GM12878 (cell line): Measurements from ENCODE around the gene TBC1D19. TPM values are rescaled to one million over a fixed set of nuclear protein-coding genes. Genes with fewer than 3 reads are reported as not detected.

Experiments used
- ATAC-seq: fragments of 200-7000 bp; cut with Tn5 transposase; 3 replicates; pipeline ENCODE4 v1.9.1; 2020; ENCODE audit warnings: mild to moderate bottlenecking, moderate library complexity
- BruUV-seq: library from RNA; stranded (reverse); fragments of 400-500 nt; replicated peaks from 2 replicates; lab custom pipeline; 2021; lab: Mats Ljungman, UMichigan
- CTCF ChIA-PET: fragments of 300-600 bp; sonication (Branson Sonifier 250); formaldehyde crosslinking; extraction: SDS; loops from one replicate; lab custom pipeline; 2021; ENCODE audit warnings: inconsistent platforms; lab: Yijun Ruan, JAX
- POLR2A ChIA-PET: fragments of 350-600 bp; formaldehyde crosslinking; extraction: SDS; loops from one replicate; lab custom pipeline; 2021; ENCODE audit warnings: inconsistent platforms; lab: Charles Lee
- RAD21 ChIA-PET: fragments of 300-600 bp; sonication (Branson Sonifier 250); formaldehyde crosslinking; loops from one replicate; lab custom pipeline; 2023; ENCODE audit warnings: antibody characterized with exemption; ENCODE audit not compliant: unreplicated experiment; lab: Charles Lee
- SMC1A ChIA-PET: fragments of 300-600 bp; sonication (Branson Sonifier 250); formaldehyde crosslinking; loops from one replicate; lab custom pipeline; 2023; ENCODE audit not compliant: unreplicated experiment, uncharacterized antibody; lab: Charles Lee
- DNase-seq: peaks from one replicate; pipeline ENCODE4 v3.0.0-alpha.2; 2011; ENCODE audit warnings: low read depth, low spot score
- FAIRE-seq: peaks from 3 replicates; lab custom pipeline; 2011; peaks lifted over from hg19 to GRCh38; lab: Jason Lieb, UNC
- H2AFZ ChIP-seq: 2 replicates; pipeline ENCODE4 v1.6.0; 2011; ENCODE audit warnings: low read depth, low read length, control low read depth; ENCODE audit not compliant: control insufficient read depth
- H3K27ac ChIP-seq: 2 replicates; pipeline ENCODE4 v1.5.1; 2011; ENCODE audit warnings: control low read depth; ENCODE audit not compliant: control insufficient read depth, insufficient read depth
- H3K27me3 ChIP-seq, 2 experiments: replicated peaks in 1 of 2; 2 replicates each; pipeline versions ENCODE4 v1.6.0 to v1.6.1; 2011; ENCODE audit warnings: low read length in 1 of 2; ENCODE audit not compliant: control insufficient read depth in 2 of 2, insufficient read depth in 2 of 2
- H3K36me3 ChIP-seq, 2 experiments: 2 replicates each; pipeline ENCODE4 v1.5.1; 2011; ENCODE audit warnings: low read length in 1 of 2; ENCODE audit not compliant: control insufficient read depth in 2 of 2, insufficient read depth in 2 of 2
- H3K4me1 ChIP-seq: 2 replicates; pipeline ENCODE4 v1.6.1; 2011; ENCODE audit warnings: mild to moderate bottlenecking, low read length, moderate library complexity, mixed read lengths; ENCODE audit not compliant: control insufficient read depth, insufficient read depth
- H3K4me2 ChIP-seq: 2 replicates; pipeline ENCODE4 v1.6.0; 2011; ENCODE audit warnings: control low read depth; ENCODE audit not compliant: control insufficient read depth, insufficient read depth
- H3K4me3 ChIP-seq: fragments of 200-600 bp; sonication (generic); 2 replicates; pipeline ENCODE4 v1.5.1; 2016
- H3K79me2 ChIP-seq: 2 replicates; pipeline ENCODE4 v1.6.0; 2011; ENCODE audit warnings: low read length; ENCODE audit not compliant: control insufficient read depth, insufficient read depth
- H3K9ac ChIP-seq: 2 replicates; pipeline ENCODE4 v1.8.0; 2011; ENCODE audit warnings: low read length, control low read depth, mixed read lengths; ENCODE audit not compliant: control insufficient read depth, insufficient read depth
- H3K9me3 ChIP-seq: replicated peaks from 3 replicates; pipeline ENCODE4 v1.5.1; 2011; ENCODE audit warnings: mild to moderate bottlenecking, low read length; ENCODE audit not compliant: control insufficient read depth, insufficient read depth
- H4K20me1 ChIP-seq: 2 replicates; pipeline ENCODE4 v1.6.0; 2011; ENCODE audit not compliant: control insufficient read depth, insufficient read depth
- ATF7 ChIP-seq: fragments of 450-650 bp; IDR thresholded peaks from 2 replicates; pipeline ENCODE4 v1.6.1; 2016; ENCODE audit warnings: low read depth, mild to moderate bottlenecking
- CHD4 ChIP-seq: fragments of 200-600 bp; sonication (generic); IDR thresholded peaks from 2 replicates; pipeline ENCODE4 v1.6.1; 2016; ENCODE audit warnings: mild to moderate bottlenecking
- GABPA ChIP-seq: IDR thresholded peaks from 2 replicates; pipeline ENCODE4 v1.6.1; 2014; ENCODE audit warnings: antibody characterized with exemption, low read depth, mild to moderate bottlenecking, inconsistent platforms
- IKZF2 ChIP-seq, 2 experiments: fragments of 450-650 bp; IDR thresholded peaks; 2 replicates each; pipeline ENCODE4 v1.6.1; 2017; ENCODE audit warnings: mild to moderate bottlenecking in 2 of 2, moderate library complexity in 2 of 2
- MEF2B ChIP-seq: fragments of 450-650 bp; IDR thresholded peaks from 2 replicates; pipeline ENCODE4 v1.6.1; 2018; ENCODE audit warnings: mild to moderate bottlenecking, moderate library complexity; ENCODE audit not compliant: partially characterized antibody, poor library complexity, severe bottlenecking
- MXI1 ChIP-seq: fragments of 150-350 bp; IDR thresholded peaks from 2 replicates; pipeline ENCODE4 v1.6.1; 2011; ENCODE audit warnings: low read depth, mild to moderate bottlenecking, inconsistent platforms, low read length, improper control_type of control experiment
- SPI1 ChIP-seq: IDR thresholded peaks from 2 replicates; pipeline ENCODE4 v1.6.1; 2011; ENCODE audit warnings: low read depth, mild to moderate bottlenecking, low read length, moderate library complexity, borderline replicate concordance; ENCODE audit not compliant: insufficient read depth
- STAT1 ChIP-seq: fragments of 450-650 bp; conservative IDR thresholded peaks from 2 replicates; pipeline ENCODE4 v1.6.1; 2014; ENCODE audit warnings: antibody characterized with exemption, mild to moderate bottlenecking
- WGBS: methylation state at CpG from one replicate; pipeline ENCODE4 v1.1.6; 2016; ENCODE audit warnings: low lambda C conversion rate; ENCODE audit not compliant: insufficient replicate concordance, insufficient coverage; ENCODE audit errors: missing lambda C conversion rate; 5-methylcytosine and 5-hydroxymethylcytosine counted together
- in situ Hi-C: fragments of 300-500 bp; cut with MboI; formaldehyde crosslinking; loops from 9 replicates; pipeline ENCODE4 v1.14.3; 2018; ENCODE audit warnings: mixed read lengths
- intact Hi-C: fragments of 100-400 bp; cut with micrococcal nuclease; formaldehyde crosslinking; loops from one replicate; pipeline ENCODE4 v1.14.2; 2022; ENCODE audit not compliant: unreplicated experiment
- polyA plus RNA-seq, 11 experiments: library from polyadenylated mRNA; depleted of rRNA in 4 of 11; unstranded in 6 of 11; stranded (reverse) in 5 of 11; fragments of >200 nt; fragmentation: Nextera tagmentation in 4 of 11; fragmentation: Illumina TruSeq in 1 of 11; extraction: Ambion mirVana in 4 of 11; extraction: Trizol in 1 of 11; gene quantifications; 1 replicate in 1 of 11; 2 replicates in 10 of 11; pipeline versions ENCODE4 v1.2.1 to v1.2.3, GENCODE V29; 2011 to 2016; ENCODE audit warnings: inconsistent platforms in 2 of 11, missing spikeins in 2 of 11, low read depth in 1 of 11
- total RNA-seq, 4 experiments: library from RNA; depleted of rRNA in 3 of 4; stranded (reverse); fragments of >200 nt in 3 of 4; fragmentation: Illumina TruSeq in 1 of 4; extraction: Trizol in 1 of 4; gene quantifications; 2 replicates each; pipeline versions ENCODE4 v1.2.1 to v1.2.3, GENCODE V29; 2013 to 2021
- TF ChIP-seq, protein P1 (sequence below): fragments of 450-650 bp; IDR thresholded peaks from 2 replicates; pipeline ENCODE4 v1.6.1; 2017; ENCODE audit warnings: mild to moderate bottlenecking, moderate library complexity
- TF ChIP-seq, protein P2 (sequence below): fragments of 150-350 bp; IDR thresholded peaks from 2 replicates; pipeline ENCODE4 v1.6.1; 2014; ENCODE audit warnings: mild to moderate bottlenecking, low read depth, low read length

Gene TBC1D19
- total and polyA plus RNA-seq, 10 of the 15 experiments (the other 5 are each of a cell fraction or from before 2014, with no cell fraction given), result 0.29 to 3.9 (median 2.1) TPM

DNA sequence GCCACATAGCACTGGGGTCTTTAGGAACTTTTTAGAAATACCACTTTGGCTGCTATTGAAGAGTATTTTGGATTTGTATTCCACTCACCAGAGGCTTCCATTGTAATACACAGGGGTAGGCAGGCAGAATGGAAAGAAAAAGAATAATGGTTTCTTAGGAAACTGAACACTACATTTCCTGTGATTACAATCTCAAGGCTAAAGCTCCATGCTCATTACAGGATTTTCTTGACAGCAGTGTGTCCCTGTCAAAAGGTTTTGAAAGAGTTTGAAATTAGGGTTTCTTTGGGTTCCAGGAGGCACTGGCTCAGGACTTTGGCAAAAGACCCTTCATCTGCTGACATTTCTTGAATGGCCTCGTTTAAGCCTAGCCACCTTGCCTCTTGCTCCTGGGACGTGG, 201.9 kb downstream of the TBC1D19 start:
- TF ChIP-seq GABPA, result no peak
- no peak for TF ChIP-seq ATF7
- no peak for TF ChIP-seq IKZF2 (IDR thresholded peaks at IDR 0.05)
- TF ChIP-seq, protein P1, sequence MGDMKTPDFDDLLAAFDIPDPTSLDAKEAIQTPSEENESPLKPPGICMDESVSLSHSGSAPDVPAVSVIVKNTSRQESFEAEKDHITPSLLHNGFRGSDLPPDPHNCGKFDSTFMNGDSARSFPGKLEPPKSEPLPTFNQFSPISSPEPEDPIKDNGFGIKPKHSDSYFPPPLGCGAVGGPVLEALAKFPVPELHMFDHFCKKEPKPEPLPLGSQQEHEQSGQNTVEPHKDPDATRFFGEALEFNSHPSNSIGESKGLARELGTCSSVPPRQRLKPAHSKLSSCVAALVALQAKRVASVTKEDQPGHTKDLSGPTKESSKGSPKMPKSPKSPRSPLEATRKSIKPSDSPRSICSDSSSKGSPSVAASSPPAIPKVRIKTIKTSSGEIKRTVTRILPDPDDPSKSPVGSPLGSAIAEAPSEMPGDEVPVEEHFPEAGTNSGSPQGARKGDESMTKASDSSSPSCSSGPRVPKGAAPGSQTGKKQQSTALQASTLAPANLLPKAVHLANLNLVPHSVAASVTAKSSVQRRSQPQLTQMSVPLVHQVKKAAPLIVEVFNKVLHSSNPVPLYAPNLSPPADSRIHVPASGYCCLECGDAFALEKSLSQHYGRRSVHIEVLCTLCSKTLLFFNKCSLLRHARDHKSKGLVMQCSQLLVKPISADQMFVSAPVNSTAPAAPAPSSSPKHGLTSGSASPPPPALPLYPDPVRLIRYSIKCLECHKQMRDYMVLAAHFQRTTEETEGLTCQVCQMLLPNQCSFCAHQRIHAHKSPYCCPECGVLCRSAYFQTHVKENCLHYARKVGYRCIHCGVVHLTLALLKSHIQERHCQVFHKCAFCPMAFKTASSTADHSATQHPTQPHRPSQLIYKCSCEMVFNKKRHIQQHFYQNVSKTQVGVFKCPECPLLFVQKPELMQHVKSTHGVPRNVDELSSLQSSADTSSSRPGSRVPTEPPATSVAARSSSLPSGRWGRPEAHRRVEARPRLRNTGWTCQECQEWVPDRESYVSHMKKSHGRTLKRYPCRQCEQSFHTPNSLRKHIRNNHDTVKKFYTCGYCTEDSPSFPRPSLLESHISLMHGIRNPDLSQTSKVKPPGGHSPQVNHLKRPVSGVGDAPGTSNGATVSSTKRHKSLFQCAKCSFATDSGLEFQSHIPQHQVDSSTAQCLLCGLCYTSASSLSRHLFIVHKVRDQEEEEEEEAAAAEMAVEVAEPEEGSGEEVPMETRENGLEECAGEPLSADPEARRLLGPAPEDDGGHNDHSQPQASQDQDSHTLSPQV, result no peak
- no peak for TF ChIP-seq MEF2B
- TF ChIP-seq STAT1, result no peak
- TF ChIP-seq, protein P2, sequence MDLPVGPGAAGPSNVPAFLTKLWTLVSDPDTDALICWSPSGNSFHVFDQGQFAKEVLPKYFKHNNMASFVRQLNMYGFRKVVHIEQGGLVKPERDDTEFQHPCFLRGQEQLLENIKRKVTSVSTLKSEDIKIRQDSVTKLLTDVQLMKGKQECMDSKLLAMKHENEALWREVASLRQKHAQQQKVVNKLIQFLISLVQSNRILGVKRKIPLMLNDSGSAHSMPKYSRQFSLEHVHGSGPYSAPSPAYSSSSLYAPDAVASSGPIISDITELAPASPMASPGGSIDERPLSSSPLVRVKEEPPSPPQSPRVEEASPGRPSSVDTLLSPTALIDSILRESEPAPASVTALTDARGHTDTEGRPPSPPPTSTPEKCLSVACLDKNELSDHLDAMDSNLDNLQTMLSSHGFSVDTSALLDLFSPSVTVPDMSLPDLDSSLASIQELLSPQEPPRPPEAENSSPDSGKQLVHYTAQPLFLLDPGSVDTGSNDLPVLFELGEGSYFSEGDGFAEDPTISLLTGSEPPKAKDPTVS, result no peak
- no peak for TF ChIP-seq SPI1
- no peak for TF ChIP-seq MXI1
- no peak for TF ChIP-seq CHD4
- TF ChIP-seq, all 136 proteins: peak for 0
- no peaks in the 10 kb centered on the region for H3K27me3 ChIP-seq
- ChIA-PET SMC1A (interaction anchor here (1.1 to 1.6 kb wide), 2 partner anchors 221 to 224 kb away, joined by 3 to 6 read pairs; no protein-coding TSS in a partner anchor), CTCF (interaction anchor here (0.6 kb wide), 1 partner anchor 212 kb away, joined by 3 read pairs; no protein-coding TSS in a partner anchor), POLR2A (no interaction called here), RAD21 (interaction anchor here (1.4 to 1.9 kb wide), 3 partner anchors 43 to 72 kb away, joined by 3 to 7 read pairs (median 6); no protein-coding TSS in a partner anchor)
- no TSS peak for BruUV-seq
- no peak for DNase-seq
- H3K27ac ChIP-seq, result no peak overlapping the region
- WGBS, result 0% methylated on average over 2 of the region's 2 CpGs
- in situ Hi-C loops (no loop called here), intact Hi-C loops (no loop called here)
- FAIRE-seq, result no peak
- H3K79me2 ChIP-seq, result no peaks in the 10 kb centered on the region
- ATAC-seq, result no peak
- no peaks in the 10 kb centered on the region for H3K36me3 ChIP-seq
- H3K4me1 ChIP-seq, result peaks cover 7% of the 10 kb centered on the region
- H3K9me3 ChIP-seq, result no peaks in the 10 kb centered on the region
- H3K4me2 ChIP-seq, result no peak overlapping the region
- no peak overlapping the region for H3K9ac ChIP-seq
- no peak overlapping the region for H2AFZ ChIP-seq
- H4K20me1 ChIP-seq, result no peaks in the 10 kb centered on the region
- no peak overlapping the region for H3K4me3 ChIP-seq
